GM12801 (cell line): ENCODE results near the gene SC5D.

Experiments
- CTCF ChIP-seq: IDR thresholded peaks from one replicate; pipeline ENCODE4 v1.5.1; 2011; ENCODE audit warnings: control low read depth; ENCODE audit not compliant: insufficient read length; ENCODE audit errors: extremely low read depth

Gene SC5D

GRCh38 chr11:121293288-121293594, 670 bp downstream of the SC5D start:
- TF ChIP-seq CTCF = no peak

GRCh38 chr11:121295246-121296029, 2.9 kb downstream of the SC5D start:
- TF ChIP-seq CTCF = no peak

GRCh38 chr11:121297872-121298271, 5.3 kb downstream of the SC5D start:
- no peak for TF ChIP-seq CTCF

GRCh38 chr11:121298774-121299173, 6.2 kb downstream of the SC5D start:
- TF ChIP-seq CTCF = no peak

GRCh38 chr11:121299417-121299816, 6.8 kb downstream of the SC5D start:
- no peak for TF ChIP-seq CTCF

GRCh38 chr11:121300313-121300971, 7.9 kb downstream of the SC5D start:
- TF ChIP-seq CTCF = no peak

- no peak for TF ChIP-seq CTCF
Observed at GRCh38 chr11:121300972-121301699, 8.6 kb downstream of the SC5D start.
